IMR-90 (cell line): ENCODE data around the gene MDH1. TPM values are rescaled to one million over a fixed set of nuclear protein-coding genes. Genes with fewer than 3 reads are reported as not detected.
"Not testable (repeated sequence)": the region's sequence is repeated elsewhere in the genome, so short reads cannot be mapped to it uniquely, and the experiment has no call there.

Experiments used
- ATAC-seq: fragments of 200-7000 bp; cut with Tn5 transposase; 2 replicates; pipeline ENCODE4 v1.9.1; 2020; ENCODE audit warnings: low read depth, mild to moderate bottlenecking, moderate library complexity
- BruUV-seq: library from RNA; stranded (reverse); fragments of 400-500 nt; replicated peaks from 2 replicates; lab custom pipeline; 2021; lab: Mats Ljungman, UMichigan
- CTCF ChIA-PET: fragments of 300-600 bp; formaldehyde crosslinking; extraction: SDS; loops from one replicate; lab custom pipeline; 2021; ENCODE audit warnings: antibody characterized with exemption; lab: Yijun Ruan, JAX
- POLR2A ChIA-PET: fragments of 300-600 bp; sonication (Branson Sonifier 250); formaldehyde crosslinking; loops from one replicate; lab custom pipeline; 2022; ENCODE audit warnings: antibody characterized with exemption; ENCODE audit not compliant: unreplicated experiment; lab: Charles Lee
- DNase-seq: peaks from one replicate; pipeline ENCODE4 v3.0.0; 2013
- H2AFZ ChIP-seq: replicated peaks from 2 replicates; pipeline ENCODE3; 2013; ENCODE audit warnings: low read length, mild to moderate bottlenecking; ENCODE audit not compliant: poor library complexity
- H2AK5ac ChIP-seq: 2 replicates; pipeline ENCODE4 v1.6.1; 2013; ENCODE audit warnings: low read depth, low read length, inconsistent platforms
- H2AK9ac ChIP-seq: replicated peaks from 2 replicates; pipeline ENCODE3; 2013; ENCODE audit warnings: mild to moderate bottlenecking, low read depth, low read length, moderate library complexity; ENCODE audit not compliant: poor library complexity
- H2BK120ac ChIP-seq: 2 replicates; pipeline ENCODE4 v1.6.1; 2013; ENCODE audit warnings: low read depth, low read length, inconsistent platforms
- H2BK15ac ChIP-seq: 3 replicates; pipeline ENCODE4 v1.6.1; 2013; ENCODE audit warnings: low read depth, low read length, inconsistent platforms
- H2BK20ac ChIP-seq: 2 replicates; pipeline ENCODE4 v1.6.1; 2013; ENCODE audit warnings: low read depth, mild to moderate bottlenecking, inconsistent platforms, low read length, moderate library complexity
- H2BK5ac ChIP-seq: 2 replicates; pipeline ENCODE4 v1.6.1; 2013; ENCODE audit warnings: mild to moderate bottlenecking, low read depth, low read length, inconsistent platforms; ENCODE audit not compliant: poor library complexity, severe bottlenecking
- H3K14ac ChIP-seq: replicated peaks from 2 replicates; pipeline ENCODE4 v1.6.1; 2013; ENCODE audit warnings: low read depth, low read length, inconsistent platforms
- H3K18ac ChIP-seq: 2 replicates; pipeline ENCODE4 v1.6.1; 2013; ENCODE audit warnings: low read depth, low read length, control low read depth
- H3K23ac ChIP-seq: 2 replicates; pipeline ENCODE4 v1.6.1; 2013; ENCODE audit warnings: low read depth, low read length, inconsistent platforms
- H3K27ac ChIP-seq: 2 replicates; pipeline ENCODE4 v1.5.1; 2013; ENCODE audit warnings: mild to moderate bottlenecking, control low read depth, low read length; ENCODE audit not compliant: insufficient read depth
- H3K27me3 ChIP-seq: 2 replicates; pipeline ENCODE4 v1.6.1; 2013; ENCODE audit warnings: low read length; ENCODE audit not compliant: control insufficient read depth, insufficient read depth
- H3K36me3 ChIP-seq: 2 replicates; pipeline ENCODE4 v1.6.1; 2013; ENCODE audit warnings: low read length, mixed read lengths; ENCODE audit not compliant: control insufficient read depth, insufficient read depth
- H3K4ac ChIP-seq: 2 replicates; pipeline ENCODE4 v1.6.1; 2013; ENCODE audit warnings: low read depth, low read length, inconsistent platforms
- H3K4me1 ChIP-seq: 2 replicates; pipeline ENCODE4 v1.6.1; 2013; ENCODE audit warnings: low read length, mixed read lengths; ENCODE audit not compliant: control insufficient read depth, insufficient read depth
- H3K4me2 ChIP-seq: 2 replicates; pipeline ENCODE4 v1.6.1; 2013; ENCODE audit warnings: low read depth, mild to moderate bottlenecking, control low read depth, low read length, moderate library complexity
- H3K4me3 ChIP-seq: 2 replicates; pipeline ENCODE4 v1.5.1; 2013; ENCODE audit warnings: low read depth, mild to moderate bottlenecking, control low read depth, low read length, moderate library complexity; ENCODE audit not compliant: insufficient read depth
- H3K56ac ChIP-seq: 2 replicates; pipeline ENCODE4 v1.6.1; 2013; ENCODE audit warnings: low read length, inconsistent platforms; ENCODE audit not compliant: insufficient read depth; ENCODE audit errors: extremely low read depth
- H3K79me1 ChIP-seq, 2 experiments: 2 replicates each; pipeline ENCODE4 v1.6.1; 2013; ENCODE audit warnings: low read length in 2 of 2, inconsistent platforms in 1 of 2, low read depth in 1 of 2
- H3K9ac ChIP-seq: 2 replicates; pipeline ENCODE4 v1.6.1; 2013; ENCODE audit warnings: low read depth, low read length, control low read depth
- H3K9me1 ChIP-seq: 2 replicates; pipeline ENCODE4 v1.6.1; 2013; ENCODE audit warnings: low read length, inconsistent platforms; ENCODE audit not compliant: insufficient read depth
- H3K9me3 ChIP-seq: 2 replicates; pipeline ENCODE4 v1.6.1; 2013; ENCODE audit warnings: low read length; ENCODE audit not compliant: control insufficient read depth, insufficient read depth
- H4K20me1 ChIP-seq: 2 replicates; pipeline ENCODE4 v1.6.1; 2013; ENCODE audit warnings: low read length, inconsistent platforms; ENCODE audit not compliant: insufficient read depth
- H4K5ac ChIP-seq: 2 replicates; pipeline ENCODE4 v1.6.1; 2013; ENCODE audit warnings: mild to moderate bottlenecking, low read depth, low read length, control low read depth
- H4K8ac ChIP-seq, 2 experiments: 2 replicates each; pipeline ENCODE4 v1.6.1; 2013; ENCODE audit warnings: low read depth in 2 of 2, low read length in 2 of 2, control low read depth in 1 of 2, inconsistent platforms in 1 of 2
- H4K91ac ChIP-seq: 2 replicates; pipeline ENCODE4 v1.6.1; 2013; ENCODE audit warnings: low read depth, low read length, inconsistent platforms; ENCODE audit not compliant: insufficient read depth
- WGBS, 2 experiments: methylation state at CpG; one replicate each; pipeline versions ENCODE4 v1.1.5 to v1.1.7; 2013; ENCODE audit warnings: missing lambda C conversion rate in 2 of 2; ENCODE audit not compliant: insufficient read length in 1 of 2; ENCODE audit errors: extremely low coverage in 2 of 2; 5-methylcytosine and 5-hydroxymethylcytosine counted together
- dilution Hi-C: fragments of 300-500 bp; cut with HindIII; formaldehyde crosslinking; loops from one replicate; pipeline ENCODE4 v1.14.3; 2018; ENCODE audit warnings: low sequenced_read_pairs; ENCODE audit not compliant: unreplicated experiment
- in situ Hi-C: fragments of 300-500 bp; cut with MboI; formaldehyde crosslinking; loops from 3 replicates; pipeline ENCODE4 v1.14.3; 2019; ENCODE audit warnings: low sequenced_read_pairs, inconsistent platforms, mixed read lengths
- intact Hi-C: fragments of 100-400 bp; cut with micrococcal nuclease; formaldehyde crosslinking; loops from 2 replicates; pipeline ENCODE4 v1.10.0; 2022
- polyA plus RNA-seq, 3 experiments: library from polyadenylated mRNA; depleted of rRNA; stranded (reverse); fragments of >200 nt; gene quantifications; 2 replicates each; pipeline ENCODE4 v1.2.3, GENCODE V29; 2012; ENCODE audit warnings: low replicate concordance in 1 of 3
- total RNA-seq: library from RNA; depleted of rRNA; stranded (reverse); fragments of >200 nt; gene quantifications from 2 replicates; pipeline ENCODE4 v1.2.3, GENCODE V29; 2012

The MDH1 gene
- total and polyA plus RNA-seq, 2 of the 4 experiments (the other 2 are of a cell fraction) = 195 to 248 TPM

DNA sequence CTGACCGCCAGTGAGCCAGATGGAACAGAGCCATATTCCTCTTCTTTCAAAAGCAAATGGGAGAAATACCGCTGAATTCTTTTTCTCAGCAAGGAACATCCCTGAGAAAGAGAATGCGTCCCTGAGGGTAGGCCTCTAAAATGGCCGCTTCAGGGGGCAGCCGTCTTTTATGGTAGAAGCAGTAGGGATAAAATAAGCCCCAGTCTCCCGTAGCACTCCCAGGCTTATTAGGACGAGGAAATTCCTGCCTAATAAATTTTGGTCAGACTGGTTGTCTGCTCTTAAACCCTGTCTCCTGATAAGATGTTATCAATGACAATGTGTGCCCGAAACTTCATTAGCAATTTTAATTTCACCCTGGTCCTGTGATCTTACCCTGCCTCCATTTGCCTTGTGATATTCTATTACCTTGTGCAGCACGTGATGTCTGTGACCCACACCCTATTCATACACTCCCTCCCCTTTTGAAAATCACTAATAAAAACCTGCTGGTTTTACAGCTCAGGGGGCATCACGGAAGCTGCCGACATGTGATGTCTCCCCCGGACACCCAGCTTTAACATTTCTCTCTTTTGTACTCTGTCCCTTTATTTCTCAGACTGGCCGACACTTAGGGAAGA is 14.9 kb upstream of the MDH1 start:
- H3K18ac ChIP-seq, H2BK20ac ChIP-seq, H3K56ac ChIP-seq, H4K20me1 ChIP-seq, H3K4me1 ChIP-seq, H2AK5ac ChIP-seq, H3K4me3 ChIP-seq, H3K23ac ChIP-seq, H3K4me2 ChIP-seq, H2BK5ac ChIP-seq, H3K4ac ChIP-seq, CTCF ChIA-PET, H3K36me3 ChIP-seq, H3K79me1 ChIP-seq, H4K5ac ChIP-seq, H2BK120ac ChIP-seq, ATAC-seq, H2AFZ ChIP-seq, H3K9ac ChIP-seq, H3K27me3 ChIP-seq, intact Hi-C loops, H3K14ac ChIP-seq, in situ Hi-C loops, H2AK9ac ChIP-seq, H2BK15ac ChIP-seq, H3K27ac ChIP-seq, BruUV-seq, H3K9me3 ChIP-seq, H3K9me1 ChIP-seq, POLR2A ChIA-PET, H4K91ac ChIP-seq, DNase-seq, H4K8ac ChIP-seq, dilution Hi-C loops: not testable (repeated sequence)
- 88% methylated on average over 5 of the region's 13 CpGs; no CpG with 5 or more reads in 1 of the 2 experiments for WGBS, 2 experiments
